Measurements from ENCODE around the gene ZNF484. TPM values are rescaled to one million over a fixed set of nuclear protein-coding genes. Genes with fewer than 3 reads are reported as not detected.

Gene ZNF484
- total RNA-seq, result 15.4 and 19.6 TPM in 2 replicates

GRCh38 chr9:92877531-92878430, at the start of gene ZNF484:
Gene ZNF484, minus strand, starts transcription at chr9:92878038. Its CDS starts 3,009 bp downstream, at chr9:92875029.

Other genes starting within 250 kb of the ZNF484 start
- gene IPPK, start 207.9 kb downstream of the ZNF484 start, total RNA-seq, result 19.0 and 25.6 TPM in 2 replicates
- gene BICD2, start 113.2 kb downstream of the ZNF484 start, total RNA-seq, result 45.1 and 77.2 TPM in 2 replicates
- gene FGD3, start 69.5 kb upstream of the ZNF484 start, total RNA-seq, result not detected in 2 replicates
- 0.37 and 0.59 TPM in 2 replicates for gene SUSD3, start 180.7 kb upstream of the ZNF484 start, total RNA-seq
- 62.4 and 67.8 TPM in 2 replicates for gene CARD19, start 218.2 kb upstream of the ZNF484 start, total RNA-seq

All from smooth muscle cell of the umbilical artery (primary cell).